IPS DF 6.9 (cell line): ENCODE data around the gene LAMA5.
A peak's percentile ranks its signal among the peaks of the same experiment; 100 is the strongest.

Experiments used
- DNase-seq: peaks from one replicate; pipeline ENCODE4 v3.0.0-alpha.2; 2013; ENCODE audit warnings: low read depth, low spot score
- H3K27ac ChIP-seq: one replicate; pipeline ENCODE4 v1.5.1; 2013; ENCODE audit warnings: low read length, control low read depth
- H3K27me3 ChIP-seq: 2 replicates; pipeline ENCODE4 v1.6.1; 2013; ENCODE audit warnings: mild to moderate bottlenecking, low read length; ENCODE audit not compliant: control insufficient read depth, insufficient read depth
- H3K36me3 ChIP-seq: 2 replicates; pipeline ENCODE4 v1.6.1; 2013; ENCODE audit warnings: low read length; ENCODE audit not compliant: control insufficient read depth, insufficient read depth
- H3K4me1 ChIP-seq: 2 replicates; pipeline ENCODE4 v1.6.1; 2013; ENCODE audit warnings: low read length; ENCODE audit not compliant: control insufficient read depth, insufficient read depth
- H3K4me3 ChIP-seq: 2 replicates; pipeline ENCODE4 v1.5.1; 2013; ENCODE audit warnings: mild to moderate bottlenecking, low read length
- H3K9me3 ChIP-seq: 2 replicates; pipeline ENCODE4 v1.6.1; 2013; ENCODE audit warnings: low read length, inconsistent platforms; ENCODE audit not compliant: control insufficient read depth, insufficient read depth
- WGBS: extraction: QIAGEN DNeasy Blood & Tissue Kit; methylation state at CpG from one replicate; pipeline ENCODE4 v1.1.7; 2013; ENCODE audit warnings: mixed read lengths, missing lambda C conversion rate; ENCODE audit not compliant: insufficient read length, insufficient coverage; 5-methylcytosine and 5-hydroxymethylcytosine counted together

LAMA5 gene

GRCh38 chr20:62367136-62367632, at the start of gene LAMA5:
Gene LAMA5 (minus strand): TSS chr20:62367312. CDS start chr20:62367245, 67 bp downstream.
- Histone ChIP-seq H3K4me3 (peak within 1 kb of the TSS; percentile 74), H3K27ac (no peak within 1 kb of the TSS), H3K36me3 (peaks cover 1% of the 10 kb centered on the region; the same call in 1 of the 2 replicates), H3K4me1 (peaks cover 30% of the 10 kb centered on the region), H3K9me3 (no peaks in the 10 kb centered on the region), H3K27me3 (no peaks in the 10 kb centered on the region)
- DNase-seq = no peak
- WGBS = no CpG with 5 or more reads among the region's 70 CpGs

GRCh38 chr20:62415354-62416111, 48.4 kb upstream of the LAMA5 start:
- H3K9me3 ChIP-seq = no peaks in the 10 kb centered on the region
- no peak overlapping the region for H3K27ac ChIP-seq
- H3K4me3 ChIP-seq = no peak overlapping the region
- no peaks in the 10 kb centered on the region for H3K27me3 ChIP-seq
- no peaks in the 10 kb centered on the region; the same call in 1 of the 2 replicates for H3K4me1 ChIP-seq
- H3K36me3 ChIP-seq = no peaks in the 10 kb centered on the region
- DNase-seq = no peak
- WGBS = no CpG with 5 or more reads among the region's 24 CpGs

GRCh38 chr20:62413896-62414481, 46.9 kb upstream of the LAMA5 start:
- Histone ChIP-seq H3K4me1 (no peaks in the 10 kb centered on the region; the same call in 1 of the 2 replicates), H3K9me3 (no peaks in the 10 kb centered on the region), H3K27ac (no peak overlapping the region), H3K4me3 (no peak overlapping the region), H3K27me3 (no peaks in the 10 kb centered on the region), H3K36me3 (no peaks in the 10 kb centered on the region)
- no CpG with 5 or more reads among the region's 22 CpGs for WGBS
- no peak for DNase-seq

GRCh38 chr20:62413025-62413570, 46.0 kb upstream of the LAMA5 start:
- Histone ChIP-seq H3K27ac (no peak overlapping the region), H3K4me3 (no peak overlapping the region), H3K36me3 (no peaks in the 10 kb centered on the region), H3K27me3 (no peaks in the 10 kb centered on the region), H3K4me1 (no peaks in the 10 kb centered on the region; the same call in 1 of the 2 replicates), H3K9me3 (no peaks in the 10 kb centered on the region)
- no CpG with 5 or more reads among the region's 11 CpGs for WGBS
- DNase-seq = no peak

- no CpG with 5 or more reads among the region's 22 CpGs for WGBS
- no peaks in the 10 kb centered on the region for H3K9me3 ChIP-seq
- no peak overlapping the region for H3K4me3 ChIP-seq
- H3K27me3 ChIP-seq = no peaks in the 10 kb centered on the region
- no peaks in the 10 kb centered on the region for H3K36me3 ChIP-seq
- DNase-seq = no peak
- no peak overlapping the region for H3K27ac ChIP-seq
- H3K4me1 ChIP-seq = no peaks in the 10 kb centered on the region; the same call in 1 of the 2 replicates
These were observed 45.3 kb upstream of the LAMA5 start for GRCh38 chr20:62412194-62413024.

GRCh38 chr20:62411479-62412193, 44.5 kb upstream of the LAMA5 start:
- Histone ChIP-seq H3K27ac (no peak overlapping the region), H3K27me3 (no peaks in the 10 kb centered on the region), H3K4me1 (no peaks in the 10 kb centered on the region; the same call in 1 of the 2 replicates), H3K9me3 (no peaks in the 10 kb centered on the region), H3K4me3 (no peak overlapping the region), H3K36me3 (no peaks in the 10 kb centered on the region)
- WGBS = no CpG with 5 or more reads among the region's 24 CpGs
- no peak for DNase-seq

GRCh38 chr20:62410746-62411478, 43.8 kb upstream of the LAMA5 start:
- no peak overlapping the region for H3K27ac ChIP-seq
- DNase-seq = no peak
- no peaks in the 10 kb centered on the region for H3K9me3 ChIP-seq
- WGBS = no CpG with 5 or more reads among the region's 19 CpGs
- no peaks in the 10 kb centered on the region; the same call in 1 of the 2 replicates for H3K4me1 ChIP-seq
- no peaks in the 10 kb centered on the region for H3K36me3 ChIP-seq
- H3K27me3 ChIP-seq = no peaks in the 10 kb centered on the region
- H3K4me3 ChIP-seq = no peak overlapping the region

GRCh38 chr20:62409931-62410745, 43.0 kb upstream of the LAMA5 start:
- no peak for DNase-seq

More at GRCh38 chr20:62409931-62410745, 43.0 kb upstream of the LAMA5 start:
- Histone ChIP-seq H3K9me3 (no peaks in the 10 kb centered on the region), H3K27ac (no peak overlapping the region), H3K36me3 (no peaks in the 10 kb centered on the region), H3K4me3 (no peak overlapping the region), H3K27me3 (no peaks in the 10 kb centered on the region), H3K4me1 (no peaks in the 10 kb centered on the region; the same call in 1 of the 2 replicates)
- WGBS = no CpG with 5 or more reads among the region's 30 CpGs
